KMS-11 (cell line): ENCODE results near the gene CRTC3.

Source experiments
- H2AFZ ChIP-seq: fragments of 200-600 bp; sonication (generic); 2 replicates; pipeline ENCODE4 v1.6.1; 2016; ENCODE audit warnings: antibody characterized with exemption, mixed run types, low read depth
- H3K27ac ChIP-seq: fragments of 200-600 bp; sonication (generic); 2 replicates; pipeline ENCODE4 v1.6.1; 2016; ENCODE audit warnings: mild to moderate bottlenecking, mixed run types
- H3K27me3 ChIP-seq: fragments of 200-600 bp; sonication (generic); 2 replicates; pipeline ENCODE4 v1.6.1; 2017; ENCODE audit warnings: mild to moderate bottlenecking, low read depth, mixed run types, moderate library complexity; ENCODE audit not compliant: insufficient read depth
- H3K36me3 ChIP-seq: fragments of 200-600 bp; sonication (generic); 2 replicates; pipeline ENCODE4 v1.6.1; 2017; ENCODE audit warnings: mild to moderate bottlenecking, mixed run types; ENCODE audit not compliant: insufficient read depth
- H3K4me1 ChIP-seq: fragments of 200-600 bp; sonication (generic); 2 replicates; pipeline ENCODE4 v1.6.1; 2016; ENCODE audit warnings: mild to moderate bottlenecking, low read depth, mixed run types; ENCODE audit not compliant: poor library complexity, severe bottlenecking
- H3K4me2 ChIP-seq: fragments of 200-600 bp; sonication (generic); 2 replicates; pipeline ENCODE4 v1.7.0; 2016; ENCODE audit warnings: mild to moderate bottlenecking, mixed run types
- H3K4me3 ChIP-seq: fragments of 200-600 bp; sonication (generic); IDR thresholded peaks from 2 replicates; pipeline ENCODE4 v1.6.1; 2017; ENCODE audit warnings: low read depth, low read length, mixed read lengths; ENCODE audit not compliant: insufficient read depth
- H3K79me2 ChIP-seq: fragments of 200-600 bp; sonication (generic); 2 replicates; pipeline ENCODE4 v1.6.1; 2016; ENCODE audit warnings: low read depth, mixed run types; ENCODE audit not compliant: insufficient read depth
- H3K9ac ChIP-seq: fragments of 200-600 bp; sonication (generic); 2 replicates; pipeline ENCODE4 v1.6.1; 2016; ENCODE audit warnings: mild to moderate bottlenecking, mixed run types
- H4K20me1 ChIP-seq: fragments of 200-600 bp; sonication (generic); 2 replicates; pipeline ENCODE4 v1.6.1; 2016; ENCODE audit warnings: mild to moderate bottlenecking, mixed run types; ENCODE audit not compliant: insufficient read depth
- CTCF ChIP-seq: fragments of 200-600 bp; sonication (generic); conservative IDR thresholded peaks from 2 replicates; pipeline ENCODE4 v1.6.1; 2017; ENCODE audit warnings: low read depth, mild to moderate bottlenecking, antibody characterized with exemption, low read length, moderate library complexity, mixed read lengths

Gene CRTC3

GRCh38 chr15:90581771-90582352 lies 52.1 kb downstream of the CRTC3 start:
- Histone ChIP-seq H3K4me3 (no peak overlapping the region), H3K4me1 (no peaks in the 10 kb centered on the region), H3K9ac (no peak overlapping the region), H3K36me3 (no peaks in the 10 kb centered on the region), H3K27me3 (no peaks in the 10 kb centered on the region), H3K79me2 (no peaks in the 10 kb centered on the region), H3K4me2 (no peak overlapping the region), H4K20me1 (no peaks in the 10 kb centered on the region), H3K27ac (no peak overlapping the region), H2AFZ (no peak overlapping the region)
- TF ChIP-seq CTCF, result no peak

- no peak for TF ChIP-seq CTCF
- Histone ChIP-seq H3K4me1 (no peaks in the 10 kb centered on the region), H3K9ac (no peak overlapping the region), H4K20me1 (no peaks in the 10 kb centered on the region), H3K27me3 (no peaks in the 10 kb centered on the region), H3K4me2 (no peak overlapping the region), H2AFZ (no peak overlapping the region), H3K4me3 (no peak overlapping the region), H3K36me3 (no peaks in the 10 kb centered on the region), H3K27ac (no peak overlapping the region), H3K79me2 (no peaks in the 10 kb centered on the region)
Observed at GRCh38 chr15:90582553-90582952, 52.8 kb downstream of the CRTC3 start.

GRCh38 chr15:90583471-90584252 lies 53.9 kb downstream of the CRTC3 start:
- TF ChIP-seq CTCF, result no peak
- no peak overlapping the region for H3K9ac ChIP-seq
- no peak overlapping the region for H3K4me3 ChIP-seq
- no peak overlapping the region for H3K27ac ChIP-seq
- no peaks in the 10 kb centered on the region for H3K36me3 ChIP-seq
- H2AFZ ChIP-seq, result no peak overlapping the region
- no peaks in the 10 kb centered on the region for H4K20me1 ChIP-seq
- no peaks in the 10 kb centered on the region for H3K79me2 ChIP-seq
- H3K4me1 ChIP-seq, result no peaks in the 10 kb centered on the region
- H3K4me2 ChIP-seq, result no peak overlapping the region
- H3K27me3 ChIP-seq, result no peaks in the 10 kb centered on the region

- H3K79me2 ChIP-seq, result no peaks in the 10 kb centered on the region
- no peaks in the 10 kb centered on the region for H4K20me1 ChIP-seq
- no peak for TF ChIP-seq CTCF
- no peak overlapping the region for H3K27ac ChIP-seq
- no peaks in the 10 kb centered on the region for H3K27me3 ChIP-seq
- H3K4me1 ChIP-seq, result no peaks in the 10 kb centered on the region
- no peak overlapping the region for H3K9ac ChIP-seq
- no peak overlapping the region for H3K4me3 ChIP-seq
- no peaks in the 10 kb centered on the region for H3K36me3 ChIP-seq
- no peak overlapping the region for H2AFZ ChIP-seq
- H3K4me2 ChIP-seq, result no peak overlapping the region
Observed at GRCh38 chr15:90584841-90585240, 55.1 kb downstream of the CRTC3 start.
